K562 (cell line): ENCODE results near the gene ERMARD. TPM values are rescaled to one million over a fixed set of nuclear protein-coding genes. Genes with fewer than 3 reads are reported as not detected.

Experiments
- ARID2 ChIP-seq: fragments of 450-650 bp; IDR thresholded peaks from 2 replicates; pipeline ENCODE4 v1.6.1; 2017; ENCODE audit warnings: antibody characterized with exemption, mild to moderate bottlenecking
- CBX1 ChIP-seq: sonication (generic); IDR thresholded peaks from 2 replicates; pipeline ENCODE4 v1.6.1; 2016; ENCODE audit warnings: antibody characterized with exemption, low read depth, mild to moderate bottlenecking
- DNMT1 ChIP-seq: fragments of 450-650 bp; IDR thresholded peaks from 2 replicates; pipeline ENCODE4 v1.6.1; 2016; ENCODE audit warnings: antibody characterized with exemption, mild to moderate bottlenecking
- E2F3 ChIP-seq: fragments of 250-450 bp; sonication (Bioruptor Pico); IDR thresholded peaks from 2 replicates; pipeline ENCODE4 v1.4.0; 2020; ENCODE audit warnings: mild to moderate bottlenecking
- FOXA3 ChIP-seq, 2 experiments: fragments of 450-650 bp in 1 of 2; sonication (generic) in 1 of 2; formaldehyde crosslinking; IDR thresholded peaks in 1 of 2; conservative IDR thresholded peaks in 1 of 2; 2 replicates each; pipeline versions ENCODE4 v1.4.0 to v1.8.0; 2020 to 2022; ENCODE audit warnings: mild to moderate bottlenecking in 2 of 2, missing genetic modification reagents in 1 of 2
- MLLT1 ChIP-seq, 2 experiments: fragments of 450-650 bp; IDR thresholded peaks; 2 replicates each; pipeline ENCODE4 v1.6.1; 2016
- NRF1 ChIP-seq, 2 experiments: fragments of 450-650 bp; IDR thresholded peaks in 1 of 2; conservative IDR thresholded peaks in 1 of 2; 2 replicates each; pipeline ENCODE4 v1.6.1; 2014; ENCODE audit warnings: mild to moderate bottlenecking in 2 of 2
- SREBF1 ChIP-seq: fragments of 150-350 bp; IDR thresholded peaks from 2 replicates; pipeline ENCODE4 v1.6.1; 2014; ENCODE audit warnings: antibody characterized with exemption, low read depth, low read length, borderline replicate concordance
- TOE1 ChIP-seq, 2 experiments: fragments of 450-650 bp in 1 of 2; sonication (generic) in 1 of 2; formaldehyde crosslinking in 1 of 2; IDR thresholded peaks; 2 replicates each; pipeline versions ENCODE4 v1.7.1 to v1.8.0; 2016 to 2022; ENCODE audit warnings: borderline replicate concordance in 2 of 2, mild to moderate bottlenecking in 2 of 2, antibody characterized with exemption in 1 of 2, inconsistent platforms in 1 of 2, low read depth in 1 of 2, missing genetic modification reagents in 1 of 2, moderate library complexity in 1 of 2
- ZBTB26 ChIP-seq: fragments of 450-650 bp; formaldehyde crosslinking; IDR thresholded peaks from 2 replicates; pipeline ENCODE4 v1.4.0; 2022; ENCODE audit warnings: missing genetic modification characterization
- ZBTB40 ChIP-seq, 2 experiments: fragments of 450-650 bp in 1 of 2; sonication (generic) in 1 of 2; formaldehyde crosslinking in 1 of 2; IDR thresholded peaks; 2 replicates each; pipeline versions ENCODE4 v1.7.1 to v1.9.0; 2016 to 2022; ENCODE audit warnings: inconsistent platforms in 1 of 2, mild to moderate bottlenecking in 1 of 2, missing genetic modification reagents in 1 of 2
- ZNF23 ChIP-seq: fragments of 250-450 bp; sonication (Bioruptor Pico); IDR thresholded peaks from 2 replicates; pipeline ENCODE4 v1.4.0; 2020; ENCODE audit warnings: mild to moderate bottlenecking
- ZNF253 ChIP-seq: fragments of 250-450 bp; sonication (Bioruptor Pico); conservative IDR thresholded peaks from 2 replicates; pipeline ENCODE4 v1.6.1; 2021; ENCODE audit warnings: mild to moderate bottlenecking
- ZNF699 ChIP-seq: fragments of 250-450 bp; sonication (Bioruptor Pico); IDR thresholded peaks from 2 replicates; pipeline ENCODE4 v1.8.0; 2021; ENCODE audit warnings: mild to moderate bottlenecking, moderate library complexity; ENCODE audit not compliant: insufficient replicate concordance
- polyA plus RNA-seq, 8 experiments: library from polyadenylated mRNA; depleted of rRNA in 4 of 8; stranded (reverse) in 5 of 8; unstranded in 3 of 8; fragments of >200 nt; fragmentation: Nextera tagmentation in 2 of 8; fragmentation: Illumina TruSeq in 1 of 8; extraction: Ambion mirVana in 2 of 8; extraction: Trizol in 1 of 8; gene quantifications; 2 replicates each; pipeline versions ENCODE4 v1.2.1 to v1.2.3, GENCODE V29; 2011 to 2014; ENCODE audit warnings: inconsistent platforms in 1 of 8, missing spikeins in 1 of 8
- total RNA-seq, 7 experiments: library from RNA; depleted of rRNA in 6 of 7; stranded (reverse); fragments of >200 nt in 6 of 7; fragmentation: Illumina TruSeq in 2 of 7; extraction: Trizol in 2 of 7; gene quantifications; 2 replicates each; pipeline versions ENCODE4 v1.2.1 to v1.2.3, GENCODE V29; 2011 to 2021; ENCODE audit warnings: low replicate concordance in 1 of 7

The ERMARD gene
- total and polyA plus RNA-seq, 9 of the 15 experiments (the other 6 are each of a cell fraction or from before 2014, with no cell fraction given) = 14.5 to 68.6 (median 27.7) TPM

GRCh38 chr6:169701954-169702839 lies 49.2 kb upstream of the ERMARD start, which contains the start of the genes C6orf120 and WDR27 (continued):
- peak; percentile 97 for TF ChIP-seq ZBTB40 (IDR thresholded peaks at IDR 0.05)
- TF ChIP-seq ZBTB40 (CRISPR knock-in tag; IDR thresholded peaks at IDR 0.05) = no peak
- no peak for TF ChIP-seq SREBF1
- no peak; a peak in 1 of 4 replicates for TF ChIP-seq FOXA3 (CRISPR knock-in tag; conservative IDR thresholded peaks at IDR 0.05 in 1 of 2, IDR thresholded peaks at IDR 0.05 in 1 of 2)
- TF ChIP-seq CBX1 = no peak
- TF ChIP-seq TOE1 (IDR thresholded peaks at IDR 0.05; ENCODE audit: borderline replicate concordance) = no peak; the same call in 1 of the 2 replicates
- TF ChIP-seq TOE1 (CRISPR knock-in tag; IDR thresholded peaks at IDR 0.05; ENCODE audit: borderline replicate concordance, low read depth) = no peak
- TF ChIP-seq MLLT1 (IDR thresholded peaks at IDR 0.05) = peak; percentile 28 to 51; a peak in 2 of 4 replicates
- no peak for TF ChIP-seq E2F3 (CRISPR knock-in tag)
- no peak for TF ChIP-seq DNMT1
- no peak for TF ChIP-seq ZNF253 (CRISPR knock-in tag)
- TF ChIP-seq ZNF699 (CRISPR knock-in tag) = no peak
- no peak for TF ChIP-seq ARID2
- TF ChIP-seq NRF1 (conservative IDR thresholded peaks at IDR 0.05 in 1 of 2, IDR thresholded peaks at IDR 0.05 in 1 of 2) = peak; percentile 75 to 81
- TF ChIP-seq ZBTB26 (CRISPR knock-in tag) = no peak
- 0 out of 2 replicates have a peak, but pooled peaks have one; percentile 34 for TF ChIP-seq ZNF23 (CRISPR knock-in tag)
